ENCODE results near the gene DAAM1.

GRCh38 chr14:59204305-59204704 lies 15.8 kb downstream of the DAAM1 start:
- TF ChIP-seq CTCF (IDR thresholded peaks at IDR 0.05; ENCODE audit: borderline replicate concordance, extremely low read depth, low read length, poor library complexity, severe bottlenecking): no peak
- no peak for TF ChIP-seq EZH2 (IDR thresholded peaks at IDR 0.05; ENCODE audit: borderline replicate concordance, low read depth, low read length, severe bottlenecking)
